IMR-90 (cell line): ENCODE measurements around the gene HYOU1.

Source experiments
- BHLHE40 ChIP-seq: fragments of 150-350 bp; IDR thresholded peaks from 2 replicates; pipeline ENCODE4 v1.6.1; 2016; ENCODE audit warnings: mild to moderate bottlenecking, low read depth, low read length
- CEBPB ChIP-seq: IDR thresholded peaks from 2 replicates; pipeline ENCODE4 v1.6.1; 2012; ENCODE audit warnings: low read depth, low read length, improper control_type of control experiment
- CHD1 ChIP-seq: IDR thresholded peaks from 2 replicates; pipeline ENCODE4 v1.6.1; 2012; ENCODE audit warnings: low read depth, low read length, improper control_type of control experiment
- CTCF ChIP-seq: conservative IDR thresholded peaks from 2 replicates; pipeline ENCODE4 v1.5.1; 2012; ENCODE audit warnings: mild to moderate bottlenecking, low read depth, low read length, improper control_type of control experiment
- FOS ChIP-seq: fragments of 150-350 bp; IDR thresholded peaks from 2 replicates; pipeline ENCODE4 v1.6.1; 2016; ENCODE audit warnings: low read depth, low read length
- MAFK ChIP-seq: IDR thresholded peaks from 2 replicates; pipeline ENCODE4 v1.6.1; 2012; ENCODE audit warnings: low read depth, low read length, improper control_type of control experiment
- MXI1 ChIP-seq: IDR thresholded peaks from 2 replicates; pipeline ENCODE4 v1.6.1; 2012; ENCODE audit warnings: low read depth, mild to moderate bottlenecking, low read length, moderate library complexity, borderline replicate concordance
- POLR2A ChIP-seq: IDR thresholded peaks from 2 replicates; pipeline ENCODE4 v1.6.1; 2012; ENCODE audit warnings: mild to moderate bottlenecking, low read depth, low read length
- RAD21 ChIP-seq: IDR thresholded peaks from 2 replicates; pipeline ENCODE4 v1.6.1; 2012; ENCODE audit warnings: low read length, improper control_type of control experiment
- RCOR1 ChIP-seq: IDR thresholded peaks from 2 replicates; pipeline ENCODE4 v1.6.1; 2012; ENCODE audit warnings: mild to moderate bottlenecking, low read length, improper control_type of control experiment; ENCODE audit not compliant: insufficient replicate concordance
- RFX5 ChIP-seq: IDR thresholded peaks from 2 replicates; pipeline ENCODE4 v1.8.0; 2012; ENCODE audit warnings: low read depth, mild to moderate bottlenecking, low read length, moderate library complexity
- SMC3 ChIP-seq: fragments of 150-350 bp; IDR thresholded peaks from 2 replicates; pipeline ENCODE4 v1.6.1; 2016; ENCODE audit warnings: low read depth, mild to moderate bottlenecking, antibody characterized with exemption, low read length, moderate library complexity
- USF2 ChIP-seq: fragments of 150-350 bp; IDR thresholded peaks from 2 replicates; pipeline ENCODE4 v1.6.1; 2017; ENCODE audit warnings: mild to moderate bottlenecking, antibody characterized with exemption, low read length, low read depth

- TF ChIP-seq RAD21 (no peak), CTCF (no peak), POLR2A (no peak), USF2 (no peak), MXI1 (no peak), CEBPB (no peak), BHLHE40 (no peak), CHD1 (no peak), SMC3 (no peak), MAFK (no peak), RFX5 (no peak), RCOR1 (no peak), FOS (no peak)
Measured at GRCh38 chr11:119031912-119032280, 25.1 kb downstream of the HYOU1 start.
